Neural cell (in vitro differentiated cells): ENCODE data around the gene UPF1. TPM values are rescaled to one million over a fixed set of nuclear protein-coding genes. Genes with fewer than 3 reads are reported as not detected.

Experiments used
- H2AFZ ChIP-seq: fragments of 200-600, 300-800 bp; sonication (generic), shearing (Covaris generic); 2 replicates; pipeline ENCODE4 v1.6.0; 2014; ENCODE audit warnings: low read depth, mild to moderate bottlenecking, antibody characterized with exemption, low read length, moderate library complexity
- H3F3A ChIP-seq: fragments of 200-600 bp; shearing (Covaris generic); 2 replicates; pipeline ENCODE4 v1.6.1; 2016; ENCODE audit warnings: mild to moderate bottlenecking, moderate library complexity, mixed read lengths, antibody characterized with exemption, low read length; ENCODE audit not compliant: insufficient read depth, poor library complexity, severe bottlenecking
- H3K27ac ChIP-seq: fragments of 200-600, 300-800 bp; sonication (generic), shearing (Covaris generic); 2 replicates; pipeline ENCODE4 v1.5.1; 2014; ENCODE audit warnings: mild to moderate bottlenecking, low read length, moderate library complexity
- H3K27me3 ChIP-seq: fragments of 300-800, 200-600 bp; sonication (generic), shearing (Covaris generic); 2 replicates; pipeline ENCODE4 v1.6.0; 2014; ENCODE audit warnings: mild to moderate bottlenecking, low read depth, low read length, moderate library complexity; ENCODE audit not compliant: insufficient read depth
- H3K36me3 ChIP-seq: fragments of 300-800, 200-600 bp; sonication (generic), shearing (Covaris generic); 2 replicates; pipeline ENCODE4 v1.5.1; 2014; ENCODE audit warnings: mild to moderate bottlenecking, antibody characterized with exemption, low read length, moderate library complexity; ENCODE audit not compliant: insufficient read depth
- H3K4me2 ChIP-seq: fragments of 300-800, 200-600 bp; sonication (generic), shearing (Covaris generic); 2 replicates; pipeline ENCODE4 v1.6.0; 2014; ENCODE audit warnings: mild to moderate bottlenecking, low read length
- H3K4me3 ChIP-seq: fragments of 300-800, 200-600 bp; sonication (generic), shearing (Covaris generic); 2 replicates; pipeline ENCODE4 v1.5.1; 2014; ENCODE audit warnings: mild to moderate bottlenecking, low read length, moderate library complexity
- H3K79me2 ChIP-seq: fragments of 200-600 bp; shearing (Covaris generic); replicated peaks from 2 replicates; pipeline ENCODE4 v1.6.0; 2014; ENCODE audit warnings: mild to moderate bottlenecking, low read length, moderate library complexity; ENCODE audit not compliant: insufficient read depth
- H3K9ac ChIP-seq: fragments of 300-800, 200-600 bp; sonication (generic), shearing (Covaris generic); 2 replicates; pipeline ENCODE4 v1.6.1; 2016; ENCODE audit warnings: mild to moderate bottlenecking, low read length, mixed read lengths
- H3K9me2 ChIP-seq: fragments of 200-600 bp; shearing (Covaris generic); 2 replicates; pipeline ENCODE4 v1.6.1; 2016; ENCODE audit warnings: mild to moderate bottlenecking, low read length, mixed read lengths; ENCODE audit not compliant: insufficient read depth
- H3K9me3 ChIP-seq: fragments of 200-600, 300-800 bp; sonication (generic), shearing (Covaris generic); 2 replicates; pipeline ENCODE4 v1.6.1; 2016; ENCODE audit warnings: mild to moderate bottlenecking, mixed run types, low read length, moderate library complexity, mixed read lengths
- H4K20me1 ChIP-seq: fragments of 200-600 bp; shearing (Covaris generic); 2 replicates; pipeline ENCODE4 v1.6.1; 2016; ENCODE audit warnings: mild to moderate bottlenecking, mixed run types; ENCODE audit not compliant: insufficient read depth
- EP300 ChIP-seq: fragments of 450-650 bp; conservative IDR thresholded peaks from 2 replicates; pipeline ENCODE4 v1.6.1; 2014; ENCODE audit warnings: antibody characterized with exemption, mild to moderate bottlenecking, moderate library complexity; ENCODE audit not compliant: poor library complexity, severe bottlenecking
- EZH2 ChIP-seq: fragments of 200-600, 300-800 bp; shearing (Covaris generic), sonication (generic); IDR thresholded peaks from 2 replicates; pipeline ENCODE4 v1.6.1; 2014; ENCODE audit warnings: antibody characterized with exemption, low read length, borderline replicate concordance, mild to moderate bottlenecking; ENCODE audit not compliant: insufficient read depth, poor library complexity, severe bottlenecking
- MXI1 ChIP-seq: fragments of 450-650 bp; conservative IDR thresholded peaks from 2 replicates; pipeline ENCODE4 v1.6.1; 2014; ENCODE audit warnings: antibody characterized with exemption, mild to moderate bottlenecking; ENCODE audit not compliant: poor library complexity, severe bottlenecking
- POLR2AphosphoS5 ChIP-seq: IDR thresholded peaks from 2 replicates; pipeline ENCODE4 v1.6.1; 2012
- RAD21 ChIP-seq: fragments of 450-650 bp; conservative IDR thresholded peaks from 2 replicates; pipeline ENCODE4 v1.6.1; 2014; ENCODE audit warnings: antibody characterized with exemption, mild to moderate bottlenecking, moderate library complexity
- SMC3 ChIP-seq: fragments of 450-650 bp; conservative IDR thresholded peaks from 2 replicates; pipeline ENCODE4 v1.6.1; 2014; ENCODE audit warnings: antibody characterized with exemption, mild to moderate bottlenecking, moderate library complexity; ENCODE audit not compliant: poor library complexity
- TAF1 ChIP-seq: IDR thresholded peaks from 2 replicates; pipeline ENCODE4 v1.6.1; 2012; ENCODE audit warnings: low read depth
- polyA plus RNA-seq: library from polyadenylated mRNA; depleted of rRNA; stranded (reverse); fragments of >200 nt; gene quantifications from 2 replicates; pipeline ENCODE4 v1.2.3, GENCODE V29; 2014
- TF ChIP-seq, protein P1 (sequence below): IDR thresholded peaks from 2 replicates; pipeline ENCODE4 v1.6.1; 2012; ENCODE audit warnings: borderline replicate concordance
- TF ChIP-seq, protein P2 (sequence below): fragments of 450-650 bp; IDR thresholded peaks from 2 replicates; pipeline ENCODE4 v1.5.1; 2014; ENCODE audit warnings: antibody characterized with exemption, mild to moderate bottlenecking, moderate library complexity; ENCODE audit not compliant: poor library complexity, severe bottlenecking

Gene UPF1
- polyA plus RNA-seq, 1 donor from 2014 or later = 39.3 TPM

- H3F3A ChIP-seq = no peaks in the 10 kb centered on the region
- H3K36me3 ChIP-seq = peaks cover 2% of the 10 kb centered on the region
- peaks cover 6% of the 10 kb centered on the region for H3K79me2 ChIP-seq
- H3K9me2 ChIP-seq = no peaks in the 10 kb centered on the region
- no peaks in the 10 kb centered on the region for H3K27me3 ChIP-seq
- no peaks in the 10 kb centered on the region for H4K20me1 ChIP-seq
- H3K9ac ChIP-seq = no peak overlapping the region
- TF ChIP-seq POLR2AphosphoS5 (no peak), EZH2 (no peak), TAF1 (no peak), MXI1 (no peak), SMC3 (no peak), EP300 (no peak), RAD21 (no peak)
- TF ChIP-seq, protein P1, sequence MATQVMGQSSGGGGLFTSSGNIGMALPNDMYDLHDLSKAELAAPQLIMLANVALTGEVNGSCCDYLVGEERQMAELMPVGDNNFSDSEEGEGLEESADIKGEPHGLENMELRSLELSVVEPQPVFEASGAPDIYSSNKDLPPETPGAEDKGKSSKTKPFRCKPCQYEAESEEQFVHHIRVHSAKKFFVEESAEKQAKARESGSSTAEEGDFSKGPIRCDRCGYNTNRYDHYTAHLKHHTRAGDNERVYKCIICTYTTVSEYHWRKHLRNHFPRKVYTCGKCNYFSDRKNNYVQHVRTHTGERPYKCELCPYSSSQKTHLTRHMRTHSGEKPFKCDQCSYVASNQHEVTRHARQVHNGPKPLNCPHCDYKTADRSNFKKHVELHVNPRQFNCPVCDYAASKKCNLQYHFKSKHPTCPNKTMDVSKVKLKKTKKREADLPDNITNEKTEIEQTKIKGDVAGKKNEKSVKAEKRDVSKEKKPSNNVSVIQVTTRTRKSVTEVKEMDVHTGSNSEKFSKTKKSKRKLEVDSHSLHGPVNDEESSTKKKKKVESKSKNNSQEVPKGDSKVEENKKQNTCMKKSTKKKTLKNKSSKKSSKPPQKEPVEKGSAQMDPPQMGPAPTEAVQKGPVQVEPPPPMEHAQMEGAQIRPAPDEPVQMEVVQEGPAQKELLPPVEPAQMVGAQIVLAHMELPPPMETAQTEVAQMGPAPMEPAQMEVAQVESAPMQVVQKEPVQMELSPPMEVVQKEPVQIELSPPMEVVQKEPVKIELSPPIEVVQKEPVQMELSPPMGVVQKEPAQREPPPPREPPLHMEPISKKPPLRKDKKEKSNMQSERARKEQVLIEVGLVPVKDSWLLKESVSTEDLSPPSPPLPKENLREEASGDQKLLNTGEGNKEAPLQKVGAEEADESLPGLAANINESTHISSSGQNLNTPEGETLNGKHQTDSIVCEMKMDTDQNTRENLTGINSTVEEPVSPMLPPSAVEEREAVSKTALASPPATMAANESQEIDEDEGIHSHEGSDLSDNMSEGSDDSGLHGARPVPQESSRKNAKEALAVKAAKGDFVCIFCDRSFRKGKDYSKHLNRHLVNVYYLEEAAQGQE = no peak
- TF ChIP-seq, protein P2, sequence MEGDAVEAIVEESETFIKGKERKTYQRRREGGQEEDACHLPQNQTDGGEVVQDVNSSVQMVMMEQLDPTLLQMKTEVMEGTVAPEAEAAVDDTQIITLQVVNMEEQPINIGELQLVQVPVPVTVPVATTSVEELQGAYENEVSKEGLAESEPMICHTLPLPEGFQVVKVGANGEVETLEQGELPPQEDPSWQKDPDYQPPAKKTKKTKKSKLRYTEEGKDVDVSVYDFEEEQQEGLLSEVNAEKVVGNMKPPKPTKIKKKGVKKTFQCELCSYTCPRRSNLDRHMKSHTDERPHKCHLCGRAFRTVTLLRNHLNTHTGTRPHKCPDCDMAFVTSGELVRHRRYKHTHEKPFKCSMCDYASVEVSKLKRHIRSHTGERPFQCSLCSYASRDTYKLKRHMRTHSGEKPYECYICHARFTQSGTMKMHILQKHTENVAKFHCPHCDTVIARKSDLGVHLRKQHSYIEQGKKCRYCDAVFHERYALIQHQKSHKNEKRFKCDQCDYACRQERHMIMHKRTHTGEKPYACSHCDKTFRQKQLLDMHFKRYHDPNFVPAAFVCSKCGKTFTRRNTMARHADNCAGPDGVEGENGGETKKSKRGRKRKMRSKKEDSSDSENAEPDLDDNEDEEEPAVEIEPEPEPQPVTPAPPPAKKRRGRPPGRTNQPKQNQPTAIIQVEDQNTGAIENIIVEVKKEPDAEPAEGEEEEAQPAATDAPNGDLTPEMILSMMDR = no peak
- no peak overlapping the region for H3K4me3 ChIP-seq
- H2AFZ ChIP-seq = no peak overlapping the region
- no peak overlapping the region for H3K4me2 ChIP-seq
- no peaks in the 10 kb centered on the region for H3K9me3 ChIP-seq
- no peak overlapping the region for H3K27ac ChIP-seq
Observed at GRCh38 chr19:18899624-18900560, 68.1 kb downstream of the UPF1 start.

DNA sequence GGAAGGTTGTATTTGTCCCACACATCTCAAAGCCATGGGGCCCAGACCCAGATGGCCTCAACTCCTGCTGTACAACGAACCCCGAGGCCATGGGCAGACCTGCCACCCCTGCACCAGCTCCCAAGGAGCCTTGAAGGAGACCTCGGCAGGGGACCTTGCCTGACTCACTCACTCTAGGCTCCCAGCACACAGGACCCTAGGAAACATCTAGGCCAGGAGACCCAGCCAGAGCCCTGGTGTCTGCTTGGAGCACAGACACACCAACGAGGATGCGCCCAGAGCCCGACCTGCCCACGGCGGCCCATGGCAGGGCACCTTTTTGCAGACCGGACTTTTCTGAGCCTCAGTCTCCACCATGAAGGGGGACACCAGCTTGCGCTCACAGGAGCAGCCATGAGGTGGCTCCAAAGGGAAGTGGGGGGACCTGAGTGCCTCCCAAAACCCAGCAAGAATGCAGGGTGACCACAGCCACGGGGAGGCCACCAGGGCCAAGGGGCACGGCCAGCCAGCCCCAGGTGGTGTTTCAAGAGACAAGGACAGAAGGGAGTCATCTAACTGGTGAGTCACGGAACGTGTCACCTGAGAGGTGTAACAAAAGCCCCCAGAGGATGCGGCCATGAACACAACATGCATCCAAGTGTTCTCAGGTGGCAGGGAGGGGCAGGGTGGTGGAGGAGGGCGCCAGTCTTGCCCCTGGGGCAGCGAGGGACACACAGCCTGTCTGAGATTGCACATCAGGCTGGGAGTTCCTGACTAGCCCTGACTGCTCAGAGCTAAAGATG is 69.1 kb downstream of the UPF1 start:
- no peaks in the 10 kb centered on the region for H3K9me3 ChIP-seq
- H3K27me3 ChIP-seq = no peaks in the 10 kb centered on the region
- no peaks in the 10 kb centered on the region for H3K9me2 ChIP-seq
- H3K9ac ChIP-seq = no peak overlapping the region
- no peaks in the 10 kb centered on the region for H4K20me1 ChIP-seq
- peaks cover 6% of the 10 kb centered on the region for H3K36me3 ChIP-seq
- no peak overlapping the region for H3K27ac ChIP-seq
- no peak overlapping the region for H2AFZ ChIP-seq
- H3F3A ChIP-seq = no peaks in the 10 kb centered on the region
- TF ChIP-seq POLR2AphosphoS5 = no peak
- no peak for TF ChIP-seq RAD21
- no peak for TF ChIP-seq TAF1
- TF ChIP-seq, protein P1 = no peak
- no peak for TF ChIP-seq EZH2
- TF ChIP-seq, protein P2 = no peak
- no peak for TF ChIP-seq SMC3
- TF ChIP-seq MXI1 = no peak
- no peak for TF ChIP-seq EP300
- no peak overlapping the region for H3K4me3 ChIP-seq
- no peak overlapping the region for H3K4me2 ChIP-seq
- no peaks in the 10 kb centered on the region for H3K79me2 ChIP-seq
